ENCODE measurements around the gene LRRC71. TPM values are rescaled to one million over a fixed set of nuclear protein-coding genes. Genes with fewer than 3 reads are reported as not detected.

LRRC71 gene
- polyA plus RNA-seq, 1 of the 3 experiments (the other 2 are of a cell fraction) = 0.03 TPM

- H3F3A ChIP-seq (replicated peaks; ENCODE audit: insufficient read depth) = no peaks in the 10 kb centered on the region
- H3K27ac ChIP-seq (ENCODE audit: low read depth in 2 of 2, low read length in 1 of 2) = no peak overlapping the region
- H3K9me3 ChIP-seq = no peaks in the 10 kb centered on the region
- 68% methylated on average over 3 of the region's 3 CpGs for WGBS (ENCODE audit: low lambda C conversion rate)
- peak; percentile 74 for DNase-seq
- no peaks in the 10 kb centered on the region for H3K79me2 ChIP-seq (ENCODE audit: insufficient read depth)
- no peak overlapping the region for H3K9ac ChIP-seq
- H3K4me2 ChIP-seq = no peak overlapping the region
- H3K36me3 ChIP-seq (replicated peaks in 1 of 2; ENCODE audit: control insufficient read depth in 1 of 2, insufficient read depth in 2 of 2, low read length in 1 of 2) = no peaks in the 10 kb centered on the region
- CTCF ChIA-PET = interaction anchor here (1.0 to 21.6 kb wide), 5 partner anchors 10 to 85 kb away, joined by 4 to 455 read pairs (median 191); partner anchors contain the start of genes INSRR and NTRK1
- H2AFZ ChIP-seq (ENCODE audit: low read depth) = no peak overlapping the region
- TF ChIP-seq GATA2 (CRISPR knock-in tag; IDR thresholded peaks at IDR 0.05) = peak; percentile 62
- TF ChIP-seq FOXM1 (IDR thresholded peaks at IDR 0.05; ENCODE audit: low read depth) = no peak
- no peak for TF ChIP-seq RCOR1 (IDR thresholded peaks at IDR 0.05; ENCODE audit: low read length)
- TF ChIP-seq ELF1 (IDR thresholded peaks at IDR 0.05) = no peak
- peak in 1 of 2 experiments; percentile 37; a peak in 1 of 4 replicates for TF ChIP-seq EP300 (IDR thresholded peaks at IDR 0.05; ENCODE audit: borderline replicate concordance in 1 of 2, low read depth in 1 of 2, low read length in 1 of 2)
- H3K4me1 ChIP-seq (ENCODE audit: control insufficient read depth in 1 of 2, insufficient read depth in 2 of 2, low read depth in 1 of 2, low read length in 1 of 2) = peaks cover 0 to 49% of the 10 kb centered on the region in 2 experiments; a peak in 1 of 4 replicates
- no peak overlapping the region for H3K4me3 ChIP-seq (ENCODE audit: low read depth in 2 of 2, low read length in 1 of 2)
- no peaks in the 10 kb centered on the region for H4K20me1 ChIP-seq (ENCODE audit: insufficient read depth)
- POLR2A ChIA-PET = interaction anchor here (0.6 kb wide), 1 partner anchor 163 kb away, joined by 11 read pairs; no protein-coding TSS in a partner anchor
- no peaks in the 10 kb centered on the region for H3K9me2 ChIP-seq
- H3K27me3 ChIP-seq (ENCODE audit: insufficient read depth) = no peaks in the 10 kb centered on the region; the same call in 1 of the 2 replicates
These were observed 37.9 kb upstream of the LRRC71 start for GRCh38 chr1:156882543-156882942.

- WGBS (ENCODE audit: low lambda C conversion rate) = 60% methylated on average over 7 of the region's 7 CpGs
- Histone ChIP-seq H3F3A (replicated peaks; ENCODE audit: insufficient read depth) (no peaks in the 10 kb centered on the region), H3K9ac (no peak overlapping the region), H4K20me1 (ENCODE audit: insufficient read depth) (no peaks in the 10 kb centered on the region), H3K4me1 (ENCODE audit: control insufficient read depth in 1 of 2, insufficient read depth in 2 of 2, low read depth in 1 of 2, low read length in 1 of 2) (peaks cover 0 to 52% of the 10 kb centered on the region in 2 experiments; a peak in 1 of 4 replicates), H3K9me3 (no peaks in the 10 kb centered on the region), H2AFZ (ENCODE audit: low read depth) (no peak overlapping the region), H3K9me2 (no peaks in the 10 kb centered on the region), H3K4me3 (ENCODE audit: low read depth in 2 of 2, low read length in 1 of 2) (no peak overlapping the region), H3K36me3 (replicated peaks in 1 of 2; ENCODE audit: control insufficient read depth in 1 of 2, insufficient read depth in 2 of 2, low read length in 1 of 2) (no peaks in the 10 kb centered on the region), H3K27me3 (ENCODE audit: insufficient read depth) (no peaks in the 10 kb centered on the region; the same call in 1 of the 2 replicates), H3K4me2 (no peak overlapping the region), H3K79me2 (ENCODE audit: insufficient read depth) (no peaks in the 10 kb centered on the region), H3K27ac (ENCODE audit: low read depth in 2 of 2, low read length in 1 of 2) (no peak overlapping the region; a peak in 1 of 4 replicates)
- no peak for TF ChIP-seq USF2 (IDR thresholded peaks at IDR 0.05; ENCODE audit: borderline replicate concordance, low read depth, low read length)
- TF ChIP-seq POLR2AphosphoS5 (IDR thresholded peaks at IDR 0.05; ENCODE audit: low read depth, low read length) = no peak
- no peak for DNase-seq
- ChIA-PET CTCF (interaction anchor here (0.9 to 21.6 kb wide), 9 partner anchors 8 to 224 kb away, joined by 3 to 455 read pairs (median 156); partner anchors contain the start of genes INSRR, ISG20L2, METTL25B and NTRK1), POLR2A (interaction anchor here (1.2 to 1.4 kb wide), 2 partner anchors 22 to 45 kb away, joined by 3 to 9 read pairs; no protein-coding TSS in a partner anchor)
These were observed 36.5 kb upstream of the LRRC71 start for GRCh38 chr1:156883919-156884318.

- no peaks in the 10 kb centered on the region for H3K9me2 ChIP-seq
- H4K20me1 ChIP-seq (ENCODE audit: insufficient read depth) = no peaks in the 10 kb centered on the region
- DNase-seq = no peak
- no peak overlapping the region for H2AFZ ChIP-seq (ENCODE audit: low read depth)
- no peaks in the 10 kb centered on the region for H3K9me3 ChIP-seq
- H3K27me3 ChIP-seq (ENCODE audit: insufficient read depth) = no peaks in the 10 kb centered on the region; the same call in 1 of the 2 replicates
- ChIA-PET CTCF (interaction anchor here (0.9 to 21.6 kb wide), 10 partner anchors 8 to 225 kb away, joined by 3 to 455 read pairs (median 135); partner anchors contain the start of genes INSRR, ISG20L2, METTL25B and NTRK1), POLR2A (interaction anchor here (1.2 to 1.4 kb wide), 2 partner anchors 23 to 46 kb away, joined by 3 to 9 read pairs; no protein-coding TSS in a partner anchor)
- no peak overlapping the region for H3K4me3 ChIP-seq (ENCODE audit: low read depth in 2 of 2, low read length in 1 of 2)
- H3F3A ChIP-seq (replicated peaks; ENCODE audit: insufficient read depth) = no peaks in the 10 kb centered on the region
- H3K27ac ChIP-seq (ENCODE audit: low read depth in 2 of 2, low read length in 1 of 2) = no peak overlapping the region; a peak in 1 of 4 replicates
- peaks cover 0 to 53% of the 10 kb centered on the region in 2 experiments; a peak in 1 of 4 replicates for H3K4me1 ChIP-seq (ENCODE audit: control insufficient read depth in 1 of 2, insufficient read depth in 2 of 2, low read depth in 1 of 2, low read length in 1 of 2)
- H3K79me2 ChIP-seq (ENCODE audit: insufficient read depth) = no peaks in the 10 kb centered on the region
- no peak overlapping the region for H3K4me2 ChIP-seq
- no peak for TF ChIP-seq CTCF (IDR thresholded peaks at IDR 0.05)
- no peak for TF ChIP-seq IRF3 (IDR thresholded peaks at IDR 0.05; ENCODE audit: low read depth, low read length)
- H3K9ac ChIP-seq = no peak overlapping the region
- H3K36me3 ChIP-seq (replicated peaks in 1 of 2; ENCODE audit: control insufficient read depth in 1 of 2, insufficient read depth in 2 of 2, low read length in 1 of 2) = no peaks in the 10 kb centered on the region
- 67% methylated on average over 10 of the region's 10 CpGs for WGBS (ENCODE audit: low lambda C conversion rate)
These were observed 35.8 kb upstream of the LRRC71 start for GRCh38 chr1:156884560-156885184.
